HuH-7.5 (cell line): Measurements from ENCODE around the gene USP25.

Experiments
- DNase-seq: peaks from one replicate; pipeline ENCODE4 v3.0.0; 2011; ENCODE audit warnings: low spot score

The USP25 gene

GRCh38 chr21:15729674-15730483, at the start of gene USP25:
Gene USP25, plus strand, starts transcription at chr21:15729982. Its CDS starts 412 bp downstream, at chr21:15730394.
- DNase-seq: peak; percentile 80

- DNase-seq: no peak
These were observed 47.4 kb upstream of the USP25 start for GRCh38 chr21:15682186-15682895.

- no peak for DNase-seq
These were observed 46.8 kb upstream of the USP25 start for GRCh38 chr21:15682977-15683376.

GRCh38 chr21:15686506-15686905, 43.3 kb upstream of the USP25 start:
- no peak for DNase-seq

- DNase-seq: no peak
These were observed 42.6 kb upstream of the USP25 start for GRCh38 chr21:15687208-15687607.

- DNase-seq: no peak
These were observed 41.8 kb upstream of the USP25 start for GRCh38 chr21:15688016-15688415.

GRCh38 chr21:15688809-15689208, 41.0 kb upstream of the USP25 start:
- DNase-seq: no peak

GRCh38 chr21:15692711-15693110, 37.1 kb upstream of the USP25 start:
- DNase-seq: no peak

- DNase-seq: no peak
These were observed 34.5 kb upstream of the USP25 start for GRCh38 chr21:15695241-15695640.

GRCh38 chr21:15701830-15702229, 28.0 kb upstream of the USP25 start:
- no peak for DNase-seq

- no peak for DNase-seq
These were observed 25.9 kb upstream of the USP25 start for GRCh38 chr21:15703932-15704331.

GRCh38 chr21:15706696-15707095, 23.1 kb upstream of the USP25 start:
- DNase-seq: no peak

GRCh38 chr21:15713412-15713811, 16.4 kb upstream of the USP25 start:
- no peak for DNase-seq

GRCh38 chr21:15718711-15719110, 11.1 kb upstream of the USP25 start:
- DNase-seq: no peak

GRCh38 chr21:15719976-15720375, 9.8 kb upstream of the USP25 start:
- no peak for DNase-seq

GRCh38 chr21:15722591-15723324, 7.0 kb upstream of the USP25 start:
- DNase-seq: no peak

- DNase-seq: no peak
These were observed 3.8 kb upstream of the USP25 start for GRCh38 chr21:15725949-15726348.

- no peak for DNase-seq
These were observed 1.7 kb upstream of the USP25 start for GRCh38 chr21:15728046-15728445.

GRCh38 chr21:15729346-15729673, 472 bp upstream of the USP25 start:
- no peak for DNase-seq

GRCh38 chr21:15730484-15731242, 881 bp downstream of the USP25 start:
- no peak for DNase-seq

- DNase-seq: peak; percentile 20
These were observed 1.4 kb downstream of the USP25 start for GRCh38 chr21:15731243-15731613.

GRCh38 chr21:15732290-15732995, 2.7 kb downstream of the USP25 start:
- DNase-seq: no peak
